Measurements from ENCODE around the gene BEND7.
A peak's percentile ranks its signal among the peaks of the same experiment; 100 is the strongest.
"Not testable (repeated sequence)": the region's sequence is repeated elsewhere in the genome, so short reads cannot be mapped to it uniquely, and the experiment has no call there.

Gene BEND7

DNA sequence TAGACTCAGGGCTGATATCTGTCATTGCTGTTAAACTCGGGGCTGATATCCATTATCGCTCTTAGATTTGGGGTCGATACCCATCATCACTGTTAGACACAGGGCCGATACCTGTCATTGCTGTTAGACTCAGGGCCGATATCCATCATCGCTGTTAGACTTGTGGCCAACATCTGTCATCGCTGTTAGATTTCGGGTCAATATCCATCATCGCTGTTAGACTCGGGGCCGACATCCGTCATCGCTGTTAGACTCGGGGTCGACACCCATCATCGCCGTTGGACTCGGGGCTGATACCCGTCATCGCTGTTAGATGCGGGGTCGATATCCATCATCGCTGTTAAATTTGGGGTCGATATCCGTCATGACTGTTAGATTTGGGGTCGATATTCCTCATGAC, 54.8 kb downstream of the BEND7 start:
- no peak for DNase-seq

GRCh38 chr10:13472359-13472758, 56.5 kb downstream of the BEND7 start:
- DNase-seq, result no peak

DNA sequence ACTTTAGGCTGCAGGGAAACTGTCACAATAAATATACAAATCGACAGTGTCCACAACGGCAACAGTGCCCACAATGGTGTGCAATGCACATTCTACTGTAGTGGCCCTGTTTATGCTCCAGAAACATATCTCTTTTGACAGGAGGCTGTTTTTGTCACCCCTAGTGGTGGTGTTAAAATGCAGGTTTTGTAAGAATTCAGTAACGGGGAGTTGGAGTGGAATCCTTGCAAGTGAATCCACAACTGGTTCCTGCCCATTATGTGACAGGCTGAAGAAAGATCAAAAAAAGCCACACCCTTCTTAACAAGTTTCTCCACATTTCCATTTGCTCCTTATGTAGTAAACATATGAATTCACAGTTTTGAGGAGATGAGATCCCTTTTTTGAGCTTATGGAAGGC, 58.5 kb downstream of the BEND7 start:
- no peak for DNase-seq

- no peak for DNase-seq
Observed at GRCh38 chr10:13462551-13462950, 66.3 kb downstream of the BEND7 start.

DNA sequence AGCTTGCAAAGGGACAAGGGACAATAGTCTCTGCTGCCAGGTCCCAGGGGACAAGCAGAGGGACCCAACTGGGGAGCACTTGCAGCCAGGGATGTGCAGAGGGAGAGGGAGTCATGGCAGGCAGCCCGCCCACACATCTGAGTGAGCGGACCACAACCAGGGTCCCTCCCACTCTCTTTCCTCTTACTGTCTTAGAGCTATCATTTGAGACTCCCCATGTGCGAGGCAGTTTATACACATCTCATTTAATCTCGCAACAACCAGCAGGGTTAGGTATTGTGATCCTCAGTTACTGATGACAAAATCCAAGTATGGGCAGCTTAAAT, 70.2 kb downstream of the BEND7 start:
- no peak for DNase-seq

DNA sequence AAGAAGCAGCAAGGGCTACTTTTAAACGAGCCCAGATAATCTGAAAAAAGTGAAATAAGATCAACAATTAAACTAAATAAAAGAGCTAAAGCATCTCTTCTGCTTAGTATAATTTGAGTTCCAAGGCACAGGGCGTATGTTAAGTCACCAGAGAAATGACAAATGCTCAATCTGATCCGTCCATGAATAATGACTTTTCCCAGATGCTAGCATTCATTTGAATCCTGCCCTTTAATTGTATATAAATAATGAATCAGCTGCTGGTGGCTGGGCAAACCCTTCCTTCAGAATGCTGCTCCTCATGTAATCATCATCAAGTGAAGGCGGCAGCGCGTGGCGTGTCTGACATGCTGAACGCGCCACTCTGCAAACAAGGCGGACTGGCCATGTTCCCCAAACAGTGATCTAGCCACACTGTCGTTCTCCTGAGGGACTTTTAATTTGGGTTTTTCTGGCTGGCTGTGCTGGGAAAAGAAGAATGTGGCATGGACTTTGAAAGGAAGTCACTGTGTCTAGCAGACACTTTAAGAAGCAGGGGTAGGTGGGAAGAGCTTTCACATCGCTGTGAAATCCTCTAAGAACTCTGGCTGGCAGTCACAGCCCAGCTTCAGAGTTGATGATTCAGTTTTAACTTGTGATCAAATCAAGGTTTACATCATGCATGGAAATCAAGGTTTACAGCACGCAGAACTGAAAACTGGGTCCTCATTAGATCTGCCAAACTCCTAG, 70.7 kb downstream of the BEND7 start:
- DNase-seq, result no peak

- DNase-seq, result peak; percentile 37
Observed at GRCh38 chr10:13453896-13454295, 74.9 kb downstream of the BEND7 start.

DNA sequence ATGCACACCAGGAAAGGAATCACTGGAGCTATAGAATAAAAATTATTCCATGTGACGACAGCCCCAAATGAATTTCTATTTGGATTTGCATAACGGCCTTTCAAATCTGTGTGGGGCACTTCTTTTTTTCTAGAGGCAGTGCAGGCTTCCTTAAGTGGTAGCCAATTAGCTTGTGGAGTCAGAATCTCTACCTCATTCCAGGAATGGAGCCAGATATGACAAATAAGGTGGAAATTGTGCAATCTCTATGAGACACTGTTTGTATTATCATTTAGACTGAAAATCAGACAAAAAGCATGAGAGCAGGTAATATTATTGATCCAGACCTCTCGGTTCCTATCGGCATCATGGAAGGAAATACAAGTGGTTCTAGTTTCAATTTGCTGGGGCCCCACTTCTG, 78.7 kb downstream of the BEND7 start:
- no peak for DNase-seq

DNA sequence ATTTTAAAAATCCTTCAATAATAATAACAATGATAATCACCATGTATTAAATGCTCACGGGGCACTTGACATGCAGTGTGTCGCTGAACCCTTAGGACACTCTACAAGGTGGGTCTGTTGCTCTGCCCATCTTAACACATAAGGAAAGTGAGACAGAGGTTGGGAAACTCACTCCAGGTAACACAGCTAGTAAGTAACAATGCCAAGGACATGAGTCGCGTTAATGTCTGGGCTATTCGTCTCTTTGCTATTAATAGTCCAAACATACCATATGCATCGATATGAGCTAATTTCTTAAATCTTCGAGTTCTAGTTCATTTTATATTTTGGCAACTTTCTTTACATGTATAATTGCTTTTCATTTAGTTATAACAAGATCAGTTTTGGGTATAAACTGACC, 79.5 kb downstream of the BEND7 start:
- no peak for DNase-seq

DNA sequence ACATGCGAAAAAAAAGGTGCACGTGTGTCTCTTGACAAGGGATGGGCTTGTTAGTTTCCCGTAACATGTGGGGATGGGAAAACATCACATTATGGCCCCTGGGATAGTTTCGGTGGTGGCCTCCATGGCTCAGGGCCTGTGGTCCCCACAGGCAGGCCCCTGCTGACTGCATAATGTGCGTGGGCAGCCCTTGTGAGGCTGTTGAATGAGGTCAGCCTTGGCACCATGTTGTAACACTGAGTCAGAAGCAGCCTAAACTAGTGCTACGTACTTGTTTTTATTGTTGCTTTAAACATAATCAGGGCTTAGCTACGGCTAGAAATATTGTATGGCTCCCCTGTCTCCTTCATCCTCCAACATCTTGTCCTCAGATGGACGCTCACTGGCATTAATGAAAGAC, 80.6 kb downstream of the BEND7 start:
- no peak for DNase-seq

DNA sequence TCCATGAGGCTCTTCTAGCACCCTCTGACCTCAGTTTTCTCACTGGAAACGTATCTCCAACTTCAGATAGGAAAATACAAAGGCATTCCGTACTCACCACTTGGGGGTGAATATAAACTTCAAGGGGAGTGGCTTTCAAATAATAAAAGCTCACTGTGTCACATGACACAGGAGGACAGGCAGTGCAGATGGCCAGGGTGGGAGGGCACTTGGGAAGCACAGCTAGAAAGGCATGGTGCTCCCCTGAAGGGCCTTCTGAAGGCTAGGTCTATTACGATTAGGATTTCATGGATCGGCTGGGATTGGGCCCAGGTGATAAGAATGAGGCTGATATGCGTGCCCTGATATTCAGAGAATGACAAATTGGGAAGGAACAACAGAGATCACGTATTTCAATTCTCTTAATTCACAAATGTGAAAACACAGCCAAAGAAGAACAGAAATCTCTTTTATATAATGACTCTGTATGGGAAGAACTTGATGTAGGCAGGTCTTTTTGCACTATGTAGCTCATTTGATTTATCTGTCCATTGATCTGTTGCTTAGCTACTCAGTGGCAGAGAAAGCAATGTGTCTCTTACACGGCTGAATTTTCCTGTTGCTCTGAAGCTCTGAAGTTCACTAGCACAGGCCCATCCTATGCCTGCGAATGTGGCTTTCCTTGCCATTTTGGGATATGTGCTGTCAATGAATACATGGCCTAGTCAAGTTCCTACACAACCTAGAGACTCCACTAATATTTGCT, 83.0 kb downstream of the BEND7 start:
- no peak for DNase-seq

- no peak for DNase-seq
Observed at GRCh38 chr10:13441476-13441875, 87.3 kb downstream of the BEND7 start.

- peak; percentile 33 for DNase-seq
Observed at GRCh38 chr10:13440185-13441061, 88.4 kb downstream of the BEND7 start.

- DNase-seq, result no peak
Observed at GRCh38 chr10:13439313-13440184, 89.3 kb downstream of the BEND7 start.

- DNase-seq, result no peak
Observed at GRCh38 chr10:13437026-13437555, 91.7 kb downstream of the BEND7 start.

DNA sequence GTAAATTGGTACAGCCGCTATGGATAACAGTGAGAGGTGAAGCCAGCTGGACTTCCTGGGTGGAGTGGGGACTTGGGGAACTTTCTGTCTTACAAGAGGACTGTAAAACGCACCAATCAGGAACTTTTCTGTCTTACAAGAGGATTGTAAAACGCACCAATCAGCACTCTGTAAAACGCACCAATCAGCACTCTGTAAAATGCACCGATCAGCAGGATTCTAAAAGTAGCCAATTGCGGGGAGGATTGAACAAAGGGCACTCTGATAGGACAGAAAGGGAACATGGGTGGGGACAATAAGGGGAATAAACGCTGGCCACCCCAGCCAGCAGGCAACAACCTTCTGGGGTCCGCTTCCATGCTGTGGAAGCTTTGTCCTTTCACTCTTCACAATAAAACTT, 100.9 kb downstream of the BEND7 start:
- not testable (repeated sequence) for DNase-seq

- no peak for DNase-seq
Observed at GRCh38 chr10:13425397-13425796, 103.4 kb downstream of the BEND7 start.

DNA sequence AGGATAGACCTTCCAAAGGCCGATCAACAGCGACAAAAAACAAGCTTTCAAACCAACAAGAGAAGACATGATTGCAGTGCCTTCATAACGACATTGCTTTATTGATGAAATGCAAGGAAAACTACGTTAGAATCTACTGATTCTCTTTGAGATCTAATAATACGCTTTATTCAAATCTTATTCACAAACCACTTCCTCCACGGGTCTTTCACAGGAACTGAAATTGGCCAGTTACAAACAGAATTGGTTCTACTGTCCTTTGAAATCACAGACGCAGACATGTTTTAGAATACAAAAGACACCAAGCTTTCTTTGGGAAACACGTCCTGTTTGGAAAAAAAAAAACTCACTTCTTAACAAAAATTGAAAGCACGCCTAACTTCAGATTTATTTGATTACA, 106.0 kb downstream of the BEND7 start:
- DNase-seq, result no peak

- no peak for DNase-seq
Observed at GRCh38 chr10:13421382-13421917, 107.4 kb downstream of the BEND7 start.

- DNase-seq, result no peak
Observed at GRCh38 chr10:13420532-13421307, 108.1 kb downstream of the BEND7 start.

- no peak for DNase-seq
Observed at GRCh38 chr10:13417459-13418126, 111.2 kb downstream of the BEND7 start.

Data from CD4-positive, alpha-beta T cell treated with Interferon gamma for 1 hour (primary cell).